22Rv1 (cell line): ENCODE measurements around the gene ADGRD2.

Experiments
- CTCF ChIP-seq: fragments of 450-650 bp; IDR thresholded peaks from 2 replicates; pipeline ENCODE4 v1.5.1; 2017; ENCODE audit warnings: mild to moderate bottlenecking
- ZFX ChIP-seq: fragments of 450-650 bp; IDR thresholded peaks from 2 replicates; pipeline ENCODE4 v1.6.1; 2017; ENCODE audit warnings: antibody characterized with exemption, borderline replicate concordance

GRCh38 chr9:124429530-124429867, 20.8 kb upstream of the ADGRD2 start:
- TF ChIP-seq CTCF (no peak), ZFX (no peak)
